ENCODE results near the gene BRSK2.
"Not testable (repeated sequence)": the region's sequence is repeated elsewhere in the genome, so short reads cannot be mapped to it uniquely, and the experiment has no call there.

Gene BRSK2

GRCh38 chr11:1502168-1502953 lies 112.6 kb downstream of the BRSK2 start:
- DNase-seq, result no peak

GRCh38 chr11:1502954-1503707 lies 113.4 kb downstream of the BRSK2 start:
- DNase-seq, result no peak

GRCh38 chr11:1503708-1504104 lies 114.0 kb downstream of the BRSK2 start:
- no peak for DNase-seq

GRCh38 chr11:1504138-1504537 lies 114.4 kb downstream of the BRSK2 start:
- DNase-seq, result no peak

- no peak for DNase-seq
Observed at GRCh38 chr11:1504581-1505290, 115.0 kb downstream of the BRSK2 start.

GRCh38 chr11:1505480-1505879 lies 115.7 kb downstream of the BRSK2 start:
- no peak for DNase-seq

GRCh38 chr11:1506981-1507380 lies 117.2 kb downstream of the BRSK2 start:
- DNase-seq, result no peak

GRCh38 chr11:1507381-1508140 lies 117.8 kb downstream of the BRSK2 start:
- peak in 1 of 3 experiments; percentile 12 for DNase-seq

GRCh38 chr11:1508491-1508891 lies 118.8 kb downstream of the BRSK2 start:
- no peak for DNase-seq

- no peak for DNase-seq
Observed at GRCh38 chr11:1508986-1509385, 119.3 kb downstream of the BRSK2 start.

GRCh38 chr11:1509626-1510255 lies 120.0 kb downstream of the BRSK2 start:
- no peak for DNase-seq

- DNase-seq, result not testable (repeated sequence)
Observed at GRCh38 chr11:1510351-1510750, 120.6 kb downstream of the BRSK2 start.

GRCh38 chr11:1510928-1511327 lies 121.2 kb downstream of the BRSK2 start:
- no peak for DNase-seq

GRCh38 chr11:1511937-1512496 lies 122.3 kb downstream of the BRSK2 start:
- peak in 1 of 3 experiments; percentile 8 for DNase-seq
